Measurements from ENCODE around the gene UPF2.

The UPF2 gene

DNA sequence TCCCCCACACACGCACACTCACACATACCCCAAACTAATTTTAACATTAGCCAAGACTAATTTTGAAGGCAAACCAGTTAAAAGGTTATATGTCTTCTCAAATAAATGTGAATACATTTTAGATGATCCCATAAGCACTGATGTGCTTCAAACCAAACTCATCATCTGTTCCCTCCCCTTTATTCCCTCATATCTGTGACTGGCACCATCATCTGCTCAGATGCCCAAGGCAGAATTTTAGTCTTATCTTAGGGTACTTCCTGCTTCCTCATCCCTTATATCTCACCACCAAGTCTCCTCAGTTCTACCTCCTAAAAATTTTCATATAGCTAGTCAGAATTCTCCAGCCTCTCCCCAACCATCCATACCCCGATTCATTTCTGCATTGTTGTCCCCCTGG lies 80.4 kb downstream of the UPF2 start:
- no peak for DNase-seq (ENCODE audit: low spot score)

DNA sequence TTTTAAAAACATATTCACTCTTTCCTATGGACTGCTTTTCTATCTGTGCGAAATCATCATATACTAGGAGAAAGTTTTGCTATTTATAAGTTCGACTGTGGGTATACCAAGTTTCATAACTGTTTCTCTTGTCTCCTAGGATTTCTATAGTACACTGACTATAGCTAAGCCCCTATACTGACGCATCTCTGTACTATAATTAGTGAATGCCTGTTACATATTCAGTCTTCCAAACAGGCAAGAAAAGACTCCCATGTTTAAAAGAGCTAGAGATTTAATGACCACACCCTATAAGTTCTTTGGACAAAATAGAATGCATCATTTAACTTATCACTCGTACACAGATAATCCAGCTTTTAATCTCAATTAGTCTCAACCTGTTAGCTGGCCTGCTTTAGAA lies 80.8 kb downstream of the UPF2 start:
- no peak for DNase-seq (ENCODE audit: low spot score)

DNA sequence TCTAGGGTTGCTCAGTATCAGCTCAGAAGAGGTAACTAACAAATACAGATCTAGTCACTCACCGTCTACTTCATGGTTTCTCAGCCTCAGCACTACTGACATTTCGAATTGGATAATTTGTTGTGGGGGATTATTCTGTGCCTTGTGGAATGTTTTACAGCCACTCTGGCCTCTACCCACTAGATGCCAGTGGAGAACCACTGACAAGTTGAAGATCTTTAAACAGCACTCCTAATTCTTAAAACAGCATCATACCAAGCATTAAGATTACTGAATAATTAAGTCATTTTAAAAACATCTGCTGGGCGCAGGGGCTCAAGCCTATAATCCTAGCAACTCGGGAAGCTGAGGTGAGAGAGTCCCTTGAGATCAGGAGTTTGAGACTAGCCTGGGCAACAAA lies 82.6 kb downstream of the UPF2 start:
- DNase-seq (ENCODE audit: low spot score), result no peak

DNA sequence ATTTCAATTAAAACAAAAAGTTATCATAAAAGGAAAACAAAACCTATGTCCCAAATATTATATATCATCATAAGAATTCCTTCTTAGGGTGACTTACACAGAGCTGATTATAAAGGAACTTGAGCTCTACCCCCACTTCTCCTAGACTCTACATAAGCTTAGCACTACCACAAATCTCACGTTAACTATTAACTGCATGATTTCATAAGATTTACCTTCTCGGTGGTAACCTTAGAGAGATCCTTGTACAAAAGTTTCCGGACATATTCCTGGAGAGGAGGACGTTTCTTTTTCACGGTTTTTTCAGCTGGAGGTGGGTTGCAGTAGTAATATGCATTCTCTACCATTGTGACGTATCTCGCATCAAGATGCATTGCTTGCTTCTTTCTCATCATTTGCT lies 83.7 kb downstream of the UPF2 start:
- DNase-seq (ENCODE audit: low spot score), result no peak

DNA sequence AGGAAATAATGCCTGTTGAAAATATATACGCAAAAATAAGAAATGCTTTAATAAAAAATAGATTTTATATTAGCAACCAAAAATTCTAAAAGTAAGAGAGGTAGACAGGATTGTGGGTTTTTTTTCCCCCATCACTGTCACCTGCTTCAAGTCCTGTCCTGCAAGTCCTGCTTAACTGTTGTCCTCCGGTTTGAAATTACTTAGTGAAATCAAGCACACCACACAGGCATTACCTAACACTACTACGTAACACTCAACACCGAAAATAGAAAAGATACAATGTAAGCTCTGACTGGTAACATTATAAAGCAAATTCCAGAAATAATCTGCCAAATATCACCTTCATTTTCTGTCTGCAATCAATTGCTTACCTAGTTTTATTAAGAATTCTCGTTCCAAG lies 90.9 kb downstream of the UPF2 start:
- no peak for DNase-seq (ENCODE audit: low spot score)

DNA sequence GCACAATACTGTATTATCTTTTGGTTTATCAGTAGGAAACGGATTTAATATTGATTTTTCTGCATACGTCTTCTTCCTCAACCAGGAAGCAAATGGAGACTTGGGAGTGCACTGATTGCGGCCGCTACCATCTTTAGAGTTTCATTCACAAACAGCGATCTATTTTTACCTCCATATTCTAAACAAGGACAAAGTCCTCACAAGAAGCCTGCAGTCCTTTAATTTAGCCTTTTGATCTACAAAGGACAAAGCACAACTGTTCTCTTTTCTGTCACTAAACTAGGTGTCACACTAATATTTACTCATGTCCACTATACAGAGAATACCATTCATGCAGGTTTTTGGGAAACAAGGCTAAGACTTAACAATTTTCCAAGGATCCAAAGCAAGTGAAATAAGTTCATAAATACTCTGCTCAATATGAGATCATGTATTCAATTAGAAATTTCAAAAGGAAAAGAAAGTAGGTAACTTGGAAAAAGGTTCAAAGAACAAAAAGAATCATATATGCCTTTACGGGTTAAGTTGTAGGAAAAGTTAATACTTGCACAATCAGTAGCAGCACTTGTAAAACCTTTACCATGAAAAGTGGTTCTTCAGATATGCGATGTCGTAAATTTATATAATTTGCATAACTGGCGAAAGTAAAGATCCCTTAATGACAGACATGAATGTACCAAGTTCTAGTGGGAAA lies 92.1 kb downstream of the UPF2 start:
- DNase-seq (ENCODE audit: low spot score), result no peak

DNA sequence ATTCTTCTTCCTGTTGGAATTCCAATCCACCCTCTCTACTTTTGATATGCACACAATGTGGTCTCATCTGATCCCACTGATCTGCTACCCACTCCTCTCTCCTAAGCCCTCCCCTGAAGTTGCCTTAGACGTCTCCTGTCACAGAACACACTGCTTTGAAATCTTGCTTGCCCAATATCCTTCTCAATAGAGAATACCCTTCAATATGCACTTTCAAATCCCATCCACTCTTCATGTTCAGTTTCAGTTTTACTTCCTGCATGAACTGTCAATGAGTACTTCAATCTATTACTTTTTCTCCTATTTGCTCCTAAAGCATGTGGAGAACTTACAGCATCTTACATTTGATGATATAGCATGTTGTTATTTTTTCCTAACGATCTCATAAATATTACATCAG lies 93.5 kb downstream of the UPF2 start:
- no peak for DNase-seq (ENCODE audit: low spot score)

DNA sequence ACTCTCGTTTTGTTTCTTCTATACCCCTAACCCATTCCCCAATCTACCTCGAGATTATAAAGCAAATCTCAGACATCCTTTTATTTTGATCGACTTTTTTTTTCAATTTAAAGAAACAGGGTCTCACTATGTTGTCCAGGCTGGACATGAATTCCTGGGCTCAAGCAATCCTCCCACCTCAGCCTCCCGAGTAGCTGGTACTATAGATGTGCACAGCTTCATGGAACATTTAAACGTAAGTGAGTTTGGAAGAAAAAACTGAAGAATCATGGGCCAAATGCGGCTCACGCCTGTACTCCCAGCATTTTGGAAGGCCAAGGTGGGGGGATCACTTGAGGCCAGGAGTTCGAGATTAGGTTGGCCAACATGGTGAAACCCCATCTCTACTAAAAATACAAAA lies 96.0 kb downstream of the UPF2 start:
- no peak for DNase-seq (ENCODE audit: low spot score)

DNA sequence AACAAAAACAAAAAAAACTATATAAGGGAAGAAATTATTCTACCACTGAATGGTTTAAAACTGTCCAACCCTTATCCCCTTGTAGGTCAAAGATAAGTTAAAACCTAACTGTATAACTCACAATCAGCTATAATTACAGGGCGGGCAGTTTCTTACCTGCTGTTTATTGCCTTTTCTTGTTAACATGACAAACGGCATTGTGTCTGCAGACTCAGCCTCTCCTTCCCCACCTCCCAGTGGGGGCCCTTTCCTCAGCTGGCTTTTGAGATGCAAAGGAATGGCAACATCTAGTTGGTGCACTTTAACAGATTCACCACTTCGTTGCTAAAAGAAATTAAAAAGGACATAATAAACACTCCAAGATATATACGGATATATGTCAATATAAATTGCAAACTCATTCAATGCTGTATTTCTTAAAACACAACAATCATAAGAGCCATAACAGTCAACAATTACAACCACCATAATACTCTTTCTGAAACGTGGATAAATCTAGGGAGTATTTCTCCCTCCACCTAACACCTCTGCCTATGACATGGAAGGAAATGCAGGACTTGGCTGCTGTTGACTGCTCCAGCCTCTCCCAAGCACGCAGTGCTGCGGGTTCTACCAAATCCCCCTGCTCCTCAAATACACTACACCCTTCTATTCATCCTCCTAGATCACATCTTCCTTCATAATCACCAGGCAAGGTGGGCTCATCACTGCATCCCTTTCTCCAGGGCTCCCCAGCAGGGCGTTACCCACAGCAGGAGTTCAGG lies 106.0 kb downstream of the UPF2 start:
- DNase-seq (ENCODE audit: low spot score), result no peak

DNA sequence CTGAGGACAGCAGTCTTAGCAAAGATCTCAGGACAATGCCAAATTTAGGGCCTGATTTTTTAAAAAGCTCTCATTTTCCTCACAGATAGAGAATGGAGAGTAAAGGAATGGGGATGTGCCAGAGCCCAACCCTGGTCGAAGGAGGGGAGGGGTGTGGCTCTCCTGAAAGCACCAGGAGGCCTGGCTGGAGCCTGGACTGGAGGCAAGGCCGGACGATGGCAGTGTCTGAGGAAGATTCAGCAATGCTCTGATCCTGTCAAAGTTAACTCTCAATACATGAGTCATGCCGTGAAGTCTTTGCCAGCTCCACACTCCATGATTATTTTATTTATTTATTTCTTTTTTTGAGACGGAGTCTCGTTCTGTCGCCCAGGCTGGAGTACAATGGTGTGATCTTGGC lies 108.3 kb downstream of the UPF2 start:
- DNase-seq (ENCODE audit: low spot score), result no peak

DNA sequence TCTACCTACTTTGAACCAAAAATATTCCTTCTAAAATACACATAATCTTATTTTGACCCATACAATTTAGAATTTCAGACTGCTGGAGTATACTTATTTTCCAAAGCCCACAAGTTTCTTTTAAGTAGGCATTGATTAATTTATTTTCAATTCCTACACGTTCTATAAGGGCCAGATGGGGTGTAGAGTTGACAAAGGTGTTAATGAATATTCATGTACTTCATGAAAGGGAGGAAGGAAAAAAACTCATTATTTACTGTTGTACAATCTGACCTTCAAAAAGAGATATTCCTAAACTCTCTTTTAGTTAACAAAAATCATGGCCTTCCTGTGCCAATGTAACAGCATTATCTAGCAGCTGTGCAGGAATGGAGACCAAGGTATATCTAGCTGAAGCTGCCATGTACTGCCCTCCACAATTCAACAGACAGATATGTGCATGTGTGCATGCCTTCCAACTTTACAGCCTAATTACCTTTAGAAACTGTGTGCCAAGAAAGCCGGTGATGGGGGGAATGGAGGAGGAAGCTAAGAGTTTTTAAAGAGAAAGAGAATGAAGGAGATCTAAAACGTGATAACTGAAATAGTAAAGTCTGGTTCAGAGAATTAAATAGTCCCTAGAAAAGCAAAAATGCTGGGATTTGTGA lies 108.9 kb downstream of the UPF2 start:
- no peak for DNase-seq (ENCODE audit: low spot score)

DNA sequence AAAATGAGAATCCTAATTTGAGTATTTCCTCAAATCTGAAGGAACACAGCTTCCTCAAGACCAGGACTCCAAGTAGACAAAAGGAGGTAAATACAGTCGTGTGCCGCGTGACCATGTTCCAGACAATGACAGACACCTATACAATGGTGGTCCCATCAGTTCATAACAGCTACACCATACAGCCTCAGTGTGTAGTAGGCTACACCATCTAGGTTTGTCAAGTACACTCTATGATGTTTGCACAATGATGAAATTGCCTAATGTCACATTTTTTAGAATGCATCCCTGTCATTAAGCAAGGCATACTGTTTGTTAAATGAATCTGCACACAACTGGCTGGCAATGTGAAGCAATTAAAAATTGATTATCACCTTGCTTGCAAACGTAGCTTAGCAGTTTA lies 111.6 kb downstream of the UPF2 start:
- DNase-seq (ENCODE audit: low spot score), result no peak

DNA sequence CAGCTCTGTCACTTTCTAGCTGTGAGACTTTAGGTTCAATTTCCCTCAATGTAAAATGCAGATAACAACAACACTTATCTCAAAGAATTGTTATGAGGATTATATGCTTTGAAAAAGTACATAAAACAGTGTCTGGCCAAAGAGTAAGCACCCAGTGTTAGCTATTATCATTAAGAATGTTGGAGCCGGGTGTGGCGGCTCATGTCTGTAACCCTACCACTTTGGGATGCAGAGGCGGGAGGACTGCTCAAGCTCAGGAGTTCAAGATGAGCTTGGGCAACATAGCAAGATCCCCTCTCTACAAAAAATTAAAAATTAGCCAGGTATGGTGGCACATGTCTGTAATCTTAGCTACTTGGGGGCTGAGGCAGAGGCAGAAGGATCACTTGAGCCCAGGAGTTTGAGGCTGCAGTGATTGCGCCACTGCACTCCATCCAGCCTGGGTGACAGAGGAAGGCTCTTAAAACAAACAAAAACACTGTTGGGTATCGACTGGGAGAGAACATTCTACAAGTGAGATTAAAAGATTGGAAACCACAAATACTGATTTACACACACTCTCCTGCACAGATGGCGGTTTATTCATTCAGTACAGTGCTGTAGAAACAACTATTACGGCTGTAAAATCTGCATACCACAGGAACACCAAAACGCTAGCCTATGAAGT lies 112.2 kb downstream of the UPF2 start:
- DNase-seq (ENCODE audit: low spot score), result no peak

DNA sequence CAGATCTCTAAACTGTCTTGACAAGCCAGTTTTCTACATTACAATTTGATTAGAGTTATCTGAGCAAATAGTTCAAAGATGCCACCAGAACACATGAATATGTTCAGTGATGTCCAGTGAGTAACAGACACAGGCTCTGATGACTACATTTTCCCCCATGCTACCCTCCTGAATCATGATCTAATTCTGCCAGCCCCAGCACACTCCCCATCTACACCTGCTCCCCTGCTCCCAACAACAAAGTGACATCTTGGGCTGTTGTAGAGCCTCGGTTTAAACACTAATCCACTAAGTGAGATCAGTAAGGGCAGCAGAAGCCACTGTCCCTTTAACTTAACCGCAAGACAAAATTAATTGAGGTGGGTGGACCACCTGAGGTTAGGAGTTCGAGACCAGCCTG lies 114.9 kb downstream of the UPF2 start:
- DNase-seq (ENCODE audit: low spot score), result no peak

DNA sequence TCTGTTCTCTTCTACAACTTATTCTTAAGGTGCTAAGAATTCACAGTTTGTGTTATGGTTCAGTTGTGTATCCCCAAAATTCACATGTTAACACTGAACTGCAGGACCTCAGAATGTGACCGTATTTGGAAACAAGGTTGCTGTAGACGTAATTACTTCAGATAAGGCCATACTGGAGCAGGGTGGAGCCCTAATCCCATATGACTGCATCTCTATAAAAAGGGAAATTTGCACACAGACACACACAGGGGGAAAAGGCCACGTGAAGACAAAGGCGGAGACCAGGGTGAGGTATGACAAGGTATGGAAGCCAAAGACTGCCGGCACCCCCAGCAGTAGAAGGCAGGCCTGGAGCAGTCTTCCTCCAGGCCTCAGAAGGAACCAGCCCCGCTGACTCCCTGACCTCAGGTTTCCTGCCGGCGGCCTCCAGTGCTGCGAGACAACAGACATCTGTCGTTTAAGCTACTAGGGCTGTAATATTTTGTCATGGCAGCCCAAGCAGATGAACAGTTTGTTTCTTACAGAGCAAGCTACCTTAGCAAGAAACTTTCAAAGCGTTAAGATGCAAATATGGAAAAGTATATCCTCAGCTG lies 120.7 kb downstream of the UPF2 start:
- DNase-seq (ENCODE audit: low spot score), result no peak

DNA sequence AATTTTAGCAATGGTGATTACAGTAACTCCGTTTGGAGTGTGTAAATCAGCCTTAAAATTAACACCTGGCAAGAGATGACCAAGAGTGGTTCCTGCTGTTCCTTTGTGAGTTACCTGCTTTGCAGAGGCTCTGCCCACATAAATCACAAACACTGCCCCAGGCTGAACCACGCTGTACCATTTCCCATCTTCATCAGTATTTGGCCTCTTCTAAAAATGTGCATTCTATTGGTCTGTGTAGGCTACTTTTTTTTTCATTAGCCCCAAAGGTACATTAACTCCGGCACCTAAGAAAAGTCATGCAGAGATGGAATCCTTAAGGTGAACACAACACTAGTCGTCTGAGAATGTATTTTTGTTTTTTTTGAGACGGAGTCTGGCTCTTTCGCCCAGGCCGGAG lies 123.3 kb downstream of the UPF2 start:
- DNase-seq (ENCODE audit: low spot score), result no peak

DNA sequence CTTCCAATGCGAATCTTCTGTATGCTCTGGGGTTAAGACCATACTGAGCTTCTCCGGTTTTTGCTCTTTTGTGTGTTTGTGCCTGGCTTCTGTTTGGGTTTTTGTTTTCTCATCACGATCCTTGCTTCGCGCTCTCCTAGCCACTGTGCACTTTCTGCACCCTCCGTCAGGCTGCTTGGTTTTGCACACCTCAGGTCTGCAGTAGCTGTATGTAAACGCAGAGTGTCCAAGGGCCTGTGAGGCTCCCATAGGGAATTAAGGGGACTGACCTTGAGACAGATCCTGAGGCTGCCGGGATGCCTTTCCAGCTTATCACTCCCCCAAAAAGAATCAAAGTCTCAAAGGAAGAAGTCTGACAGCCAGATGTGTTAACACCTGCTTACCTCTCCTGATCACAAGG lies 124.2 kb downstream of the UPF2 start:
- DNase-seq (ENCODE audit: low spot score), result no peak

DNA sequence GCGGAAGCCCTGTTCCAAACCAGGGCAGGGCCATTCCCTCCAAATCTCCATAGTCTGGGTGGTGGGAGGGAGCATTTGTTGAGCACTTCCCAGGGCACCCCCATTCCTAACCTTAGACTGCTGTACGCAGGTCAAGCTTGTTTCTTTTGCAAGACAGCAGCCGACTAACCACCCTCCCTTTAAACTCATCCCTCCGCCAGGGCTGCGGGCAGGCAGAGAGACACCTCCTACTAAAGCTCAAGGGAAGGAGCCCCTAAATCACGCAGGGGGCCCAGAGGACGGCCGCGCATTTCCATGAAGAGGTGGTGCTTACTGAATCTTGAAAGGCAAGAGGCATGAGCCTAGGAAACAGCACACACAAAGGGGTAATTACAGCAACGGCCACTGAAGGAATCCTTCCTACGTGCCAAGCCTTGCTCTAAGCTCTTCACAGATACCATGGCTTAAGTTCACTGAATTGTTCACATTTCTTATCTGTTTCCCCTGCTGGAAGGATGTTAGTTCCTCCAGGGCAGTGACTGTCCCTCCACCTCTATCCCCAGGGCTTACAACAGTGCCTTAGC lies 129.4 kb downstream of the UPF2 start:
- DNase-seq (ENCODE audit: low spot score), result no peak

DNA sequence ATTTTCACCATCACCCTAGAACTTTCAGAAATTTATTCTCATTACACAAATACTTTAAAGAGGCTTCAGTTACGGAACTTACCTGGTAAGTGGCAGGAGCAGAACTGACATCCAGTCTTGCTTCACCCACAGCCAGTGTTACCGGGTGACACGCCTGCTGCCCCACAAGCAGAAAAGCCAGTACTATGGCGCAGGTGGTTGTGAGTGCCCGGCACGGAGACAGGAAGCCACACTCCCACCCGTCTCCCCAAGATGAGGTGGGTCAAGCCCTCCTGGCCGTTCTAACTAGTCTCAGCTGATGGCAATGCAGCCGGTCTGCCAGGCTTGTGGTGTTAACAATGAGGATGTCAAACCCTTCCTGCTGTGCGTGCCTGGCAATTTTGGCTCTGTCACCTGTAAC lies 132.5 kb downstream of the UPF2 start:
- DNase-seq (ENCODE audit: low spot score), result no peak

DNA sequence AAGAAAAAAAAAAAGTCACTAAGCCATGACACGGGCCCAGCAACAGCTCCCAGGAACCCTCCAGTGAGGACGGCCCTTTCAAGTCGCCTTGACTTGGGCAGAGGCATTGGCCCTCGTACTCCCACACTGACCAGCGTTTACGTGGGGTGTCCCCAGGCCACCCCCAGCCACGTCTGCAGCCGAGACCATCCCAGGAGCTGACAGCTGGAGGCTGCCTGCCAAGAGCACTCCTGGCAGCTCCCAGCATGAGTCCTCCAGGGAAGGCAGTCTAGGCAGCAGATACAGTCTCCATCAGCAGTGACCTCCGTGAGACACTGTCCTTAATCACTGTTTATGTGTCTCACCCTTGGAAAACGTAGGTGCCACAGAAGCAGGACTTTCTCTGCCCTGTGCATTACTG lies 133.0 kb downstream of the UPF2 start:
- no peak for DNase-seq (ENCODE audit: low spot score)

DNA sequence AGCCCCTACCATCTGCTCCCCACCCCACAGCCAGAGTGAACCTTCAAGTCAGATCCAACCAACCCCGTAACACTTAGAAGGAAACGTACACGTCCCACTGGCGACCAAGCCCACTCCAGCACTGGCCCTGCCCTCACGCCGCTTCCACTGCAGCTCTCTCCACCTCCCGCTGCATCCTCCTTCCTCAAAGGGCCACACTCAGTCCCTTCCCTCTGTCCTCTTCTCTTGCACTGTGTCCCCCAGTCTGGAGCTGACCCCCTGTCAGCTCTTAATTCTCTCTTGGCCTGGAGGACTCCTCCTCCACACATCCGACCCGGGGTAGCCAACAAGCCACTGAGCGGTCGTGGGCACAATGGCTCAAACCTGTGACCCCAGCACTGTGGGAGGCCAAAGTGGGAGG lies 133.6 kb downstream of the UPF2 start:
- DNase-seq (ENCODE audit: low spot score), result no peak

DNA sequence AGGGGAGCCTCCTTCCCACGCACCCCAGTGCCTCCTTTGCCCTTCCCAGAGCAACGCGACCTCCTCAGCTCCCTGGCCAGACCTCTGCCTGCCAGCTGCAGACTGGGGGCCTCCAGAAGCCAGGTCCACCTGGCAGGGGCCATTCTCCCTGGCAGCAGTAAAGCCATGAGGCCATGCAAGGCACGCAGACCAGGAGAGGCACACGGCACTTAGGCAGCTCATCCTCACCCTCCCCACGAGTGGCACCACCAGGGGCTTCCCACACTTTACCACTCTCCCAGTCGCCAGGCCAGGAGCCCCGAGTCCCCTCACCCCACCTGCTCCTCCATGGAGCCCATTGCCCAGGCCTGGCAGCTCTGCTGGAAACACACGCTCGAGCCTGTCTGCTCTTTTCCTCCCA lies 134.1 kb downstream of the UPF2 start:
- no peak for DNase-seq (ENCODE audit: low spot score)

Data from hepatic stellate cell (primary cell).